HepG2 (cell line): ENCODE results near the gene DNAJC7. TPM values are rescaled to one million over a fixed set of nuclear protein-coding genes. Genes with fewer than 3 reads are reported as not detected.

Source experiments
- CREBL2 ChIP-seq: sonication (generic); formaldehyde crosslinking; IDR thresholded peaks from 2 replicates; pipeline ENCODE4 v1.8.1; 2023; ENCODE audit warnings: missing genetic modification reagents, mild to moderate bottlenecking, borderline replicate concordance
- GATAD1 ChIP-seq: IDR thresholded peaks from 2 replicates; pipeline ENCODE4 v1.6.1; 2016; ENCODE audit warnings: missing genetic modification reagents, missing compliant biosample characterization
- HNRNPH1 ChIP-seq: fragments of 200-400 bp; formaldehyde crosslinking; optimal IDR thresholded peaks from 2 replicates; pipeline ENCODE3; 2017; ENCODE audit warnings: mild to moderate bottlenecking, low read depth, low read length
- LBX2 ChIP-seq: sonication (generic); formaldehyde crosslinking; IDR thresholded peaks from 2 replicates; pipeline ENCODE4 v1.5.0; 2020; ENCODE audit warnings: missing genetic modification reagents, mild to moderate bottlenecking, borderline replicate concordance
- MXI1 ChIP-seq: IDR thresholded peaks from 3 replicates; pipeline ENCODE4 v1.6.1; 2012; ENCODE audit warnings: low read depth, low read length, inconsistent platforms, borderline replicate concordance
- NFKB2 ChIP-seq: sonication (generic); formaldehyde crosslinking; IDR thresholded peaks from 2 replicates; pipeline ENCODE4 v1.4.0; 2020; ENCODE audit warnings: missing genetic modification reagents, borderline replicate concordance
- NONO ChIP-seq, 2 experiments: fragments of 450-650 bp in 1 of 2; sonication (generic) in 1 of 2; formaldehyde crosslinking in 1 of 2; IDR thresholded peaks in 1 of 2; conservative IDR thresholded peaks in 1 of 2; 2 replicates each; pipeline versions ENCODE4 v1.6.1 to v1.8.0; 2017 to 2022; ENCODE audit warnings: mild to moderate bottlenecking in 1 of 2, missing genetic modification reagents in 1 of 2, moderate library complexity in 1 of 2
- NR3C1 ChIP-seq: sonication (generic); formaldehyde crosslinking; IDR thresholded peaks from 2 replicates; pipeline ENCODE4 v1.4.0; 2020; ENCODE audit warnings: missing genetic modification reagents
- PHF5A ChIP-seq: IDR thresholded peaks from one replicate; pipeline ENCODE4 v1.6.1; 2018; ENCODE audit warnings: low read depth, missing genetic modification reagents; ENCODE audit not compliant: unreplicated experiment
- PLRG1 ChIP-seq: fragments of 450-650 bp; conservative IDR thresholded peaks from 2 replicates; pipeline ENCODE4 v1.6.1; 2016
- POLR2AphosphoS5 ChIP-seq: IDR thresholded peaks from 2 replicates; pipeline ENCODE4 v1.6.1; 2012; ENCODE audit warnings: low read depth, low read length
- PTBP1 ChIP-seq: fragments of 200-400 bp; formaldehyde crosslinking; IDR thresholded peaks from 2 replicates; pipeline ENCODE4 v1.6.1; 2018; ENCODE audit warnings: low read length, low read depth; ENCODE audit not compliant: poor library complexity, severe bottlenecking
- SAP130 ChIP-seq: IDR thresholded peaks from 2 replicates; pipeline ENCODE4 v1.6.1; 2016; ENCODE audit warnings: low read depth
- SMAD1 ChIP-seq: sonication (generic); formaldehyde crosslinking; IDR thresholded peaks from 2 replicates; pipeline ENCODE4 v1.4.0; 2020; ENCODE audit warnings: missing genetic modification reagents, low read depth, mild to moderate bottlenecking, borderline replicate concordance
- ZBTB3 ChIP-seq: sonication (generic); formaldehyde crosslinking; IDR thresholded peaks from 2 replicates; pipeline ENCODE4 v1.4.0; 2020; ENCODE audit warnings: low read depth, mild to moderate bottlenecking, moderate library complexity, missing genetic modification reagents, borderline replicate concordance
- ZFAT ChIP-seq: sonication (generic); formaldehyde crosslinking; conservative IDR thresholded peaks from 2 replicates; pipeline ENCODE4 v1.8.1; 2023; ENCODE audit warnings: missing genetic modification reagents, inconsistent platforms
- ZGPAT ChIP-seq: IDR thresholded peaks from 2 replicates; pipeline ENCODE4 v1.6.1; 2016; ENCODE audit warnings: mild to moderate bottlenecking
- ZNF124 ChIP-seq: sonication (generic); formaldehyde crosslinking; IDR thresholded peaks from 2 replicates; pipeline ENCODE4 v1.4.0; 2020; ENCODE audit warnings: missing genetic modification reagents
- ZNF607 ChIP-seq: sonication (generic); formaldehyde crosslinking; IDR thresholded peaks from 2 replicates; pipeline ENCODE4 v1.5.1; 2020; ENCODE audit warnings: missing genetic modification reagents, mild to moderate bottlenecking, borderline replicate concordance
- ZNF746 ChIP-seq: sonication (generic); formaldehyde crosslinking; IDR thresholded peaks from 2 replicates; pipeline ENCODE4 v1.8.0; 2022; ENCODE audit warnings: mild to moderate bottlenecking, missing genetic modification reagents
- ZNF773 ChIP-seq: sonication (generic); formaldehyde crosslinking; IDR thresholded peaks from 2 replicates; pipeline ENCODE4 v1.4.0; 2020; ENCODE audit warnings: missing genetic modification reagents, borderline replicate concordance
- ZNF879 ChIP-seq: sonication (generic); formaldehyde crosslinking; IDR thresholded peaks from 2 replicates; pipeline ENCODE4 v1.8.1; 2023; ENCODE audit warnings: missing genetic modification reagents
- polyA plus RNA-seq, 8 experiments: library from polyadenylated mRNA; depleted of rRNA in 3 of 8; stranded (reverse) in 7 of 8; unstranded in 1 of 8; fragments of >200 nt; fragmentation: Illumina TruSeq in 4 of 8; extraction: Trizol in 4 of 8; gene quantifications; 2 replicates each; pipeline versions ENCODE4 v1.2.1 to v1.2.3, GENCODE V29; 2011 to 2016; ENCODE audit warnings: low read depth in 4 of 8, missing spikeins in 1 of 8, mixed read lengths in 1 of 8; ENCODE audit not compliant: insufficient read depth in 1 of 8
- total RNA-seq, 5 experiments: library from RNA; depleted of rRNA; stranded (reverse); fragments of >200 nt; fragmentation: Illumina TruSeq; extraction: Trizol; gene quantifications; 2 replicates each; pipeline ENCODE4 v1.2.3, GENCODE V29; 2016; ENCODE audit warnings: low read depth in 1 of 5
- TF ChIP-seq, protein P1 (sequence below): sonication (generic); formaldehyde crosslinking; IDR thresholded peaks from 2 replicates; pipeline ENCODE4 v1.4.0; 2020; ENCODE audit warnings: mild to moderate bottlenecking, missing genetic modification reagents
- TF ChIP-seq, protein P2 (sequence below): sonication (generic); formaldehyde crosslinking; conservative IDR thresholded peaks from 2 replicates; pipeline ENCODE4 v1.4.0; 2020; ENCODE audit warnings: missing genetic modification reagents

The DNAJC7 gene
- total and polyA plus RNA-seq, 2 of the 13 experiments (the other 11 are each of a cell fraction or from before 2014, with no cell fraction given): 47.7 to 132 TPM

- TF ChIP-seq POLR2AphosphoS5 (peak; percentile 70), ZFAT (CRISPR knock-in tag) (no peak), LBX2 (peak; percentile 50; the same call in 1 of the 2 replicates), NR3C1 (CRISPR knock-in tag) (no peak), ZNF607 (peak; percentile 86), PTBP1 (peak; percentile 91), ZNF124 (CRISPR knock-in tag) (no peak), SAP130 (peak; percentile 98), HNRNPH1 (no peak), ZBTB3 (no peak), PHF5A (CRISPR knock-in tag) (peak; percentile 82), NFKB2 (peak; percentile 90; the same call in 1 of the 2 replicates), PLRG1 (no peak), GATAD1 (CRISPR knock-in tag) (peak; percentile 98), ZNF746 (CRISPR knock-in tag) (no peak), SMAD1 (CRISPR knock-in tag) (0 out of 2 replicates have a peak, but pooled peaks have one; percentile 55), ZNF773 (CRISPR knock-in tag) (peak; percentile 27; the same call in 1 of the 2 replicates), NONO (IDR thresholded peaks at IDR 0.05) (no peak), NONO (CRISPR knock-in tag; conservative IDR thresholded peaks at IDR 0.05) (peak; percentile 95), CREBL2 (CRISPR knock-in tag) (0 out of 2 replicates have a peak, but pooled peaks have one; percentile 31), MXI1 (peak; percentile 84; the same call in 1 of the 3 replicates), ZGPAT (CRISPR knock-in tag) (peak; percentile 97), ZNF879 (CRISPR knock-in tag) (no peak)
- TF ChIP-seq, protein P1, sequence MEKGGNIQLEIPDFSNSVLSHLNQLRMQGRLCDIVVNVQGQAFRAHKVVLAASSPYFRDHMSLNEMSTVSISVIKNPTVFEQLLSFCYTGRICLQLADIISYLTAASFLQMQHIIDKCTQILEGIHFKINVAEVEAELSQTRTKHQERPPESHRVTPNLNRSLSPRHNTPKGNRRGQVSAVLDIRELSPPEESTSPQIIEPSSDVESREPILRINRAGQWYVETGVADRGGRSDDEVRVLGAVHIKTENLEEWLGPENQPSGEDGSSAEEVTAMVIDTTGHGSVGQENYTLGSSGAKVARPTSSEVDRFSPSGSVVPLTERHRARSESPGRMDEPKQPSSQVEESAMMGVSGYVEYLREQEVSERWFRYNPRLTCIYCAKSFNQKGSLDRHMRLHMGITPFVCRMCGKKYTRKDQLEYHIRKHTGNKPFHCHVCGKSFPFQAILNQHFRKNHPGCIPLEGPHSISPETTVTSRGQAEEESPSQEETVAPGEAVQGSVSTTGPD (CRISPR knock-in tag): no peak
- TF ChIP-seq, protein P2, sequence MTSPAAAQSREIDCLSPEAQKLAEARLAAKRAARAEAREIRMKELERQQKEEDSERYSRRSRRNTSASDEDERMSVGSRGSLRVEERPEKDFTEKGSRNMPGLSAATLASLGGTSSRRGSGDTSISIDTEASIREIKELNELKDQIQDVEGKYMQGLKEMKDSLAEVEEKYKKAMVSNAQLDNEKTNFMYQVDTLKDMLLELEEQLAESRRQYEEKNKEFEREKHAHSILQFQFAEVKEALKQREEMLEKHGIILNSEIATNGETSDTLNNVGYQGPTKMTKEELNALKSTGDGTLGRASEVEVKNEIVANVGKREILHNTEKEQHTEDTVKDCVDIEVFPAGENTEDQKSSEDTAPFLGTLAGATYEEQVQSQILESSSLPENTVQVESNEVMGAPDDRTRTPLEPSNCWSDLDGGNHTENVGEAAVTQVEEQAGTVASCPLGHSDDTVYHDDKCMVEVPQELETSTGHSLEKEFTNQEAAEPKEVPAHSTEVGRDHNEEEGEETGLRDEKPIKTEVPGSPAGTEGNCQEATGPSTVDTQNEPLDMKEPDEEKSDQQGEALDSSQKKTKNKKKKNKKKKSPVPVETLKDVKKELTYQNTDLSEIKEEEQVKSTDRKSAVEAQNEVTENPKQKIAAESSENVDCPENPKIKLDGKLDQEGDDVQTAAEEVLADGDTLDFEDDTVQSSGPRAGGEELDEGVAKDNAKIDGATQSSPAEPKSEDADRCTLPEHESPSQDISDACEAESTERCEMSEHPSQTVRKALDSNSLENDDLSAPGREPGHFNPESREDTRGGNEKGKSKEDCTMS: no peak
These were observed 2.5 kb upstream of the DNAJC7 start, which contains the start of gene NKIRAS2 (continued) for GRCh38 chr17:42019509-42020404.
